Esophagus squamous epithelium (tissue), 4 donors: ENCODE measurements around the gene ATP1A4.

Experiments
- POLR2A ChIP-seq, 4 donors: fragments of 450-650 bp; IDR thresholded peaks; one replicate each; pipeline ENCODE4 v1.6.1; 2017; ENCODE audit warnings: antibody characterized with exemption in 4 of 4, mild to moderate bottlenecking in 4 of 4, moderate library complexity in 3 of 4
- TF ChIP-seq, protein P1 (sequence below), 6 experiments: fragments of 450-650 bp in 4 of 6; fragments of 200-600 bp in 2 of 6; sonication (generic) in 2 of 6; IDR thresholded peaks; one replicate each; pipeline ENCODE4 v1.5.1; 2016 to 2019; ENCODE audit warnings: antibody characterized with exemption in 6 of 6, mild to moderate bottlenecking in 4 of 6, moderate library complexity in 4 of 6

DNA sequence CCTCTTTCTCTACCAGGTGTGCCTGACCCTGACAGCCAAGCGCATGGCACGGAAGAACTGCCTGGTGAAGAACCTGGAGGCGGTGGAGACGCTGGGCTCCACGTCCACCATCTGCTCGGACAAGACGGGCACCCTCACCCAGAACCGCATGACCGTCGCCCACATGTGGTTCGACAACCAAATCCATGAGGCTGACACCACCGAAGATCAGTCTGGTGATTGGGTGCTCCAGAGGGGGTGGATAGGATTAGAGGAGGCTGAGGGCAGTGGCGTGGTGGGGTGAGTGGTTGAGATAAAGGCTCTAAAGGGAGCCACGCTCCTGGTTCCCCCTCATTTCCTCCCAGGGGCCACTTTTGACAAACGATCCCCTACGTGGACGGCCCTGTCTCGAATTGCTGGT is 22.8 kb upstream of the ATP1A4 start:
- TF ChIP-seq, protein P1, sequence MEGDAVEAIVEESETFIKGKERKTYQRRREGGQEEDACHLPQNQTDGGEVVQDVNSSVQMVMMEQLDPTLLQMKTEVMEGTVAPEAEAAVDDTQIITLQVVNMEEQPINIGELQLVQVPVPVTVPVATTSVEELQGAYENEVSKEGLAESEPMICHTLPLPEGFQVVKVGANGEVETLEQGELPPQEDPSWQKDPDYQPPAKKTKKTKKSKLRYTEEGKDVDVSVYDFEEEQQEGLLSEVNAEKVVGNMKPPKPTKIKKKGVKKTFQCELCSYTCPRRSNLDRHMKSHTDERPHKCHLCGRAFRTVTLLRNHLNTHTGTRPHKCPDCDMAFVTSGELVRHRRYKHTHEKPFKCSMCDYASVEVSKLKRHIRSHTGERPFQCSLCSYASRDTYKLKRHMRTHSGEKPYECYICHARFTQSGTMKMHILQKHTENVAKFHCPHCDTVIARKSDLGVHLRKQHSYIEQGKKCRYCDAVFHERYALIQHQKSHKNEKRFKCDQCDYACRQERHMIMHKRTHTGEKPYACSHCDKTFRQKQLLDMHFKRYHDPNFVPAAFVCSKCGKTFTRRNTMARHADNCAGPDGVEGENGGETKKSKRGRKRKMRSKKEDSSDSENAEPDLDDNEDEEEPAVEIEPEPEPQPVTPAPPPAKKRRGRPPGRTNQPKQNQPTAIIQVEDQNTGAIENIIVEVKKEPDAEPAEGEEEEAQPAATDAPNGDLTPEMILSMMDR (IDR thresholded peaks at IDR 0.05) = no peak
- TF ChIP-seq POLR2A (IDR thresholded peaks at IDR 0.05) = no peak
